GM21526 (cell line): ENCODE data around the gene LAYN.

Experiments used
- ATAC-seq: cut with Tn5 transposase; IDR thresholded peaks from one replicate; pipeline ENCODE4 v1.9.1; 2021; ENCODE audit warnings: moderate library complexity; ENCODE audit not compliant: unreplicated experiment, low FRiP score

The LAYN gene

DNA sequence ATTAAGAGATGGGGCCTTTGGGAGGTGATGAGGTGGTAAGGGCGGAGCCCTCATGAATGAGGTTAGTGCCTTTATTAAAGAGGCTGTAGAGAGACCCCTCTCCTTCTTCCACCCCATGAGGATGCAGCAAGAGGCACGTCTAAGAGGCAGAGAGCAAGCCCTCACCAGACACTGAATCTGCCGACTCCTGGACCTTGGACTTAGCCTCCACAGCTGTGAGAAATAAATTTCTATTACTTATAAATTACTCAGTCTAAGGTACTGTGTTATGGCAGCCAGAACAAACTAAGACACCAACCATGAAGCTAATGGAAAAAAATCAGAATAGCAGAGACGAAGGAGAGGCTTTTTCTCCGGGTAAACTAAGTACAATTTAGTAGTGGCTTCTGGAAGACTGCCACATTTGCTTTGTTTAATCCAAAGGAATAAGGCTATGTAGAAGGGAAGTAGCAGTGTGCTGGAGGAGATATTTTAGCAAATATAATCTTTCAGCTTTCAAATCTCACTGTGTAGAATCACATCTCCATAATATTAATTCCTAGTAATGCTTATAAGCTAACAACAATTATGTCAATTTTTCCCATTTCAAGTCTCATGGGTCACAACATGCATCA is 49.5 kb downstream of the LAYN start:
- no peak for ATAC-seq

DNA sequence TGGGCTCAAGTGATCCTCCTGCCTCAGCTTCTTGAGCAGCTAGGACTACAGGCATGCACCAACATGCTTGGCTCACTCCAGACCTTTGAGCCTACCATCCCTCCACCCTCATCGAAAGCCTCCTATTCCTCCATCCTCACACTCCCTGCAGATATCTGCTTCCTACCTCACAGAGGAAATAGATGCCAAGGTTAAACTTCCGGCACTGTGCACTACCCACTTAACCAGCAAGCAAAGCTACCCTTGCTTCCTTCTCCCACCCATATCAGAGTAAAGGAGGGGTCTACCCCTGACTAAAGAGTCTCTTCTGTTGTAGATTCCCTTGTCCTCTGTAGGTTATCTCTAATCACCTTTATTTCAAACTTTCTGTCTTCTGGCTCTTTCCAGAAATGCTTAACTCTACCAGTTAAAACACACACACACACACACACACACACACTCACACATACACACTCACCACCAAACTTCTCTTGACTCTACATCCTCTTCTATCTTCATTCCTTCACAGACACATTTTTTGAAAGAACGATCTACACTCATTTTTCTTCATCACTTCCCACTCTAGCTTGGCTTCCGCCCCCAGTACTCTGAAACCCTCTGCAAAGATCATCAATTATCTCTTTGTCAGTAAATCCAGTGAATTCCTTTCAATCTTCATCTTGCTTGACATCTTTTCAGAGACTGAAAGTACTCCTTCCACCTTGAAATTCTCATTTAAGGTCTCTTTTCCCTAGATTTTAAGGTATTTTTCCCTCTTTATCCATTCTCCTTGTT is 50.9 kb downstream of the LAYN start:
- no peak for ATAC-seq

DNA sequence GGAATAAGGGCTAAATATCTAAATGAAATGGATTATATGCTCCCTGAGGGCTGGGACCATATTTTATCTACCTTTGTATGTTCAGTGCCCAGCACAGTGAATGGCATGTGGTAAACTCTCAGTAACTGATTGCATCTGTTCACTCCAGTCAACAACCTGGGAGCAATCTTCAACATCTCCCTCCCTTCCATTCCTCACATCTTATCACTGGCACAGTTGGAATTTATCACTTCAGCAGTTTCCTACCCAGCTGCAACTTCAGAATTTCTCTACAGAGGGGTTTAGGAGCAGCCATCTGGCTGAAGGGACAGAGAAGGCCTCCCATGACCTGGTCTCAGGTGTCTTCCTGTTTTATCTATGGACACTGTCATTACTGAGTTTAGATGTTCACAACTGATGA is 52.0 kb downstream of the LAYN start:
- no peak for ATAC-seq

DNA sequence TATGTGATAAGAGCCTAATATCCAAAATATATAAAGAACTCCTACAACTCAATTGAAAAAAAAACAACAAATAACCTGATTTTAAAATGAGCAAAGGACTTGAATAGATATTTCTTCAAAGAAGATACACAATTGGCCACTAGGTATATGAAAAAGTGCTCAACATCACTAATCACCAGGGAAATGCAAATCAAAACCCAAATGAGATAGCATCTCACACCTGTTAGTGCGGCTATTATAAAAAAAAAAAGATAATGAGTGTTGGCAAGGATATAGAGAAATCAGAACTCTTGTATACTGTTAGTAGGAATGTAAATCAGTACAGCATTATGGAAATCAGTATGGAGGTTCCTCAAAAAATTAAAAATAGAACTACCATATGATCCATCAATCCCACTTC is 55.8 kb downstream of the LAYN start:
- ATAC-seq, result no peak

DNA sequence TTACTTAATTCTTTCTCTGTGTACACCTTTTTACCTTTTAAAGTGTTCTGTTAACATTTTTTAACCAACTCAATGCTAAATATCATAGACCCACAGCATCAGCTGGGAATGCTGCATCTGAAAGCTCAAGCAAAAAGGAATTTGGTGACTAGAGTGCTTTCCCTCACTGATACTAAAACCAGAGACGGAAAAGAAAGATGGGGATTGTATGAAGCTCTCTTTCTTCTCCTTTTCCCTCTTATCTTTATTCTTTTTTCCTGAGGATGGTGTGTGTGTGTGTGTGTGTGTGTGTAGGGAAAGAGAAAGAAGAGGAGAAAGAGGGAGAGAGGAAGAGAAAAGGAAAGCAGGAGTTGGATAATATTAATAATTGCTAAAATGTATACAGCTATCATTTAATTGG is 57.6 kb downstream of the LAYN start:
- ATAC-seq, result no peak

DNA sequence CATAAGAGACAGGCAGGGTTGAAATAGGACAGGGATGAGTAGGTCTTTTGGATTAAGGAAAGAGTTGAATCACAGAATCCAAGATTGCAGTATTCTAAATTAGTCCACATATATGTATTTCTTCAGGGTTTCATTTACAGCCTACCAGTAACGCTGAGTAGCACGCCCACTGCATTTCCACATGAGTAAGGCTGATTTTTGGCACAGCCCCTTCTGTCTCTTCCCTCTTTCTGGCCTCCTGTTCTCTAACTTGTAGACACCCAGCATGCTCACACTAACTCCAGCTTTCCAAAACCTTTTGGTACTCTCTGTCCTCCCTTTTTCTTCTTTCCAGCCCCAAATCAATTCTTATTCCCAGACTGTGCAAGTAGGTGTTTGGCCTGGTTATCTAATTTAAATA is 58.0 kb downstream of the LAYN start:
- no peak for ATAC-seq

DNA sequence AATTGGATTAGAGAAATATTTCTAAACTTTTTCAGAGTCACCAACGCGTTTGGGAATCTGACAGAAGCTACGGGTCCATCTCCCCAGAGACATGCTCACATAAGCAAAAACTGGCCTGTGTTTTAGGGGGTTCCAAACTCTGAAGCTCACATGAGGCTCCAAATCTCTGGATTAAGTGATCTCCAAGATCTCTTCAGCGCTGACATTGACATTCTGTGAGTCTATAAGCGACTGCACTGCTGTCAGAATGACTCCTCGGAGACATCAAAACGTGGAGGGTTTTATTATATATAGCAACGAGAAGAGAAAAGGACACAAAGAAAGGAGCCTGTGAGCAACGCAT is 61.1 kb downstream of the LAYN start:
- no peak for ATAC-seq

DNA sequence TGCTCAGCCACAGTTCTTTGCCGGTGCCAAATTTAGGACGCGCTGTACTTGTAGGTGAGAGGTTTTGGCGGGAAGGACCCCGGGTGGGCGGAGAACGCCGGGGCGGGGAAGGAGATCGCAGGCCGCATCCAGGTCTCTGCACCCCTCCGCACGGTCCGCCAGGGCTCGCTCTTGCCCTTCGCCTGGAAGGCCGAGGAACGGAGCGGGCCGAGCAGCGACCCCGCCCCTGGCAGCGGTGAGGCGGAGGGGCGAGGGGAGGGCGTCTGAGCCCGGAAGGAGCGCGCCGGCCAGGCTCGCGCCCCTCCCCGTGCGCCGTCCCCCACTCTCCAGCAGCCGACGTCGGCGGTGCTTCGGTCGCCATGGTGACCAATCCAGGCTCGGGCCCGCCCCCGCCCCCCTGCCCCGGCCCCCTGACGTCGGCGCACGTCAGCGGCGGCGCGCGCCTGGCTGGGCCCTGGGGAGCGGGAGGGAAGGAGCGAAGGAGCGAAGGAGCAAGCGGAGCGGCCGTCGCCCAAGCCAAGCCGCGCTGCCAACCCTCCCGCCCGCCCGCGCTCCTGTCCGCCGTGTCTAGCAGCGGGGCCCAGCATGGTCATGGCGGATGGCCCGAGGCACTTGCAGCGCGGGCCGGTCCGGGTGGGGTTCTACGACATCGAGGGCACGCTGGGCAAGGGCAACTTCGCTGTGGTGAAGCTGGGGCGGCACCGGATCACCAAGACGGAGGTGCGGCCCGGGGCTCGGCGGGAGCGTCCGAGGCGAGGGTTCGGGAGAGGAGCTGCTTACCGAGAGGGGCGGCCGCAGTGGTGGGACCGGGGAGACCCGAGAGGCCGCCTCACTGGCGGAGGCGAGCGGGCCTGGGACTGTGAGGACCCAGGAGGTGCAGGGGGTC is 61.7 kb downstream of the LAYN start, which contains the start of gene SIK2:
SIK2 (plus strand) TSS at position 471 of the 886 bp plus-strand sequence; CDS start at position 586, 115 bp downstream.
- peak; percentile 88 for ATAC-seq

DNA sequence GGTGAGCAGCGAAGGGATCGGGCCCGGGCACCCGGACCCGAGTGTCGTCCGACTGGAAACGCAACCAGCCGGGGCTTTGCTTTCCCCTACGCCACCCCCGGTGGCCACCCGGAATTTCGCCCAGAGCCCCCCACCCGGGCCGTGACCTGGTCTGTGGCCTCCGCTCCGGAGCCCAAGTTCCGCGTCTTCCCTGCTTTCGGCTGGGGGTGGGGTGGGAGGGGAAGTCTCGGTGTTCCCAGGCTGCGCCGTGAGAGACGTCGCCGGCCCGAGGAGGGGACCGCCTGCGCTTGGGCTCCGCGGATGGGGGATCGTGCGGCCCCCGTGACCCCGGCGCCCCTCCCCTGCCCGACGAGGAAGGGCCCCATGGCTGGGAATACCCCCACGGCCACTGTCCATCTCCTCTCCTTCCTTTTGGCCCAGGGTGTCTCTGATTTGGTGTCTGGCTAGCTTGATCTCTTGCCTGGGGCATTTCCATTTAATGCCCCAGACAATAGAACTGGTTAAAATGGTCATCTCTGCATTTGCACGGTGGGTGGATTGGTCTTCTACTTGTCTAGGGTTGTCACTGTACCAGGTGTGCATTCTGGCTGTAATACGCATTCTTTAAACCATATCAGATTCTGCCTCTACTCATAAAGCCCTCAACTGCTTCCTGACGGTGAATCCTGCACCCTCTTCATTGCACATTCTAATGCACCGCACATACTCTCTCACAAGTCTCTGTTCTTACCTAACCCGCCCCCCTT is 62.5 kb downstream of the LAYN start:
- ATAC-seq, result no peak

DNA sequence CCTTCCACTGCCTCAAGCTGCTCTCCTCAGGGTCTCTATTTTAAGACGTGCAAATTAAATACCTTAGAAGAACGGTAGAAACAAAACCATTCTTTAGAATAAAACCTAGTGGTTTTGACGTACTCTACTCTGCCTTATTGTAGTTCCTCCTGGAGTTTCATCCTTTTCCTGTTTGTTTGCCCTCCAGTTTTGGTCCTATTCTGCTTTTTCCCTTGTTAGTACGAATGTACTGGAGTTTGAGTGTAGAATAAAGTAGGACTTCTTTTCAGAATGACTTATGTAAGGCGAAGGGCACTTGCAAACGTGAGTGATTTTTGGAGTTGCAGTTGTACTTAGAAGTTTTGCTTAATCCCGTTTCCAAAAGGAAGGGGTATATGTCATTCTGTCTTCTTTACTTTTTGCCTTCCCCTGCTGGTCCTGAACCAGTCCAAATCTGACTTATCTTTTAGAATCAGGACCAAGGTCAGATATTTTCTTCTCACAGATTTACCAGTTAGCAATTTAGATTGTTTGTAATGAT is 63.2 kb downstream of the LAYN start:
- ATAC-seq, result no peak

DNA sequence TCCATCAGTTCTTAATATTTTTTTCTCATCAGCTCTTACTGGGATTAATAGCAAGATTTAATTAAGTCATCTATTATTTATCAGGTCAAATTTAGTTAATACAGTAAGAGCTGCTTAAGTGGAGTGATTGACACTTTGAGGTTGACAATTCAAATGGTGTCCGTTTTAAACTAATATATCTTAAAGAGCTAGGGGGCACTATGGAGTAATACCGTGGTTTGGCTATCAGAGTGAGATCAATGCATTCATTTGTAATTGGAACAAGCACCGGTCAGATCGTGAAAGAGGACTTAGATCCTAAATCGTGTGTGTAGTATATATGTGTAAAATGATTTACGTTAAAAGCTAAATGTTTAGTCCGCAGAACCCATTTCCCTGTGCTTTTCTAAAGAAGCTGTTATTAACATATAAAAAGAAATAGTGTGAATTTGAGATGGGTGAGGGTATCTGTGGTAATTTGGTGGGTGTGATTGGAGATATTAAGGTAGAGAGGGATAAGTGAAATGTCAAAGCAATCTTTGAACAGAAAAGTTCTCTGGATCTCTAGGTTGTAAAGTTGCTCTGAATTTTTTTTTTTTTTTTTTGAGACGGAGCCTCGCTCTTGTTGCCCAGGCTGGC is 64.0 kb downstream of the LAYN start:
- ATAC-seq, result no peak

DNA sequence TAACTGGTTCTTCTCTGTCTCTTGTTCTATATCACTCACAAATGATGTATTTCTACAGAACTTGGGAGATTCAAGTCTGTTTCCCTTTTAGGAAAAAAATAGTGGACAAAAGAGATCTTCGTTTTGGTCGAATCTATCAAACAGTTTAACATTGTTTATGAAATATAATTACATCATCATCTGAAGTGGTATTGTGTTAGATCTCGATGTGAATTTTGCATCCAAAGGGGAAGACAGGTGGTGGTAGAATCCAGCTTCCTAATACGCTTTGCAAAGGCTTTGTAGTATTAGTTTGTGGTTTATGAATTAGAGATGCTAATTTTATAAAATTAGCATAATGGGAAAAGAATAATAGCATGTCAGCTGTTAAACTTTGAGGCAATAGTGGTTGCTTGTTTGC is 65.2 kb downstream of the LAYN start:
- no peak for ATAC-seq

DNA sequence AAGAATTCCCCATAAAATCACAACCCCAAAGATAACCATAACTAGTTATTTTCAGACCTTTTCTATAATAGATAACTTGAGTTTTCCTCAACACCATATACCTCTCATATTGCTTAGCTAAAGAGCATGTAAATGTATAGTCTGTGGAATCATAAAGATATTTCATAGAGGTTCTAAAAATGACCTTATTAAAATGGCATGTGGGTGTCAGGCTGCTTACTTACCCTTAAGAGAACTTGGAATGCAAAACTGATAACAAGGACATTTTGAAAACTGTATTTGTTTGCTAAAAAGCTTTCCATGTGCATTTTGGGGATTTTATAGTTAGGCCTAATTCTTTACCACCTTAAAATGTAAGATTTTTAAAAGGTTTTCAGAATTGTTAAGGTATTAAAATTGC is 66.5 kb downstream of the LAYN start:
- ATAC-seq, result no peak

DNA sequence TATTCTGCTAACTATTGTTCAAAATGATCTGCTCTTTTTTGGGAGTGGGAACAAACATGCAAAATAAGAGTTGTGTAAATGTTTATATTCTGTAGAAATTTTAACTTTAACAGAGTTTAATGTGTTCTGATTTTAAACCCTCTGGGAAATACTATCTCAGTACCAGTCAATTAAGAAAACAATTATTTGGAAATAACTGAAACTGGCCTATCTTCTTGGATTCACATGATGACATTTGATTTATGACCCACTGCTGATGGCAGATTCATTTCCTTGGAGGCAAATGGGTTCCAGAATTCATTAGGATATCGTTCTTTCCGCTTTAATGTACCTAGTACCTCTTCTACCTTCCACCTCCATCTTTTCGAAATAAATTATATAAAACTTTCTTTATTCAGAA is 67.2 kb downstream of the LAYN start:
- no peak for ATAC-seq
